GM21619 (cell line): Measurements from ENCODE around the gene EYS.

Experiments used
- ATAC-seq: cut with Tn5 transposase; IDR thresholded peaks from one replicate; pipeline ENCODE4 v1.9.1; 2021; ENCODE audit not compliant: unreplicated experiment

EYS gene

GRCh38 chr6:65253041-65253440 lies 454.0 kb downstream of the EYS start:
- ATAC-seq, result no peak

DNA sequence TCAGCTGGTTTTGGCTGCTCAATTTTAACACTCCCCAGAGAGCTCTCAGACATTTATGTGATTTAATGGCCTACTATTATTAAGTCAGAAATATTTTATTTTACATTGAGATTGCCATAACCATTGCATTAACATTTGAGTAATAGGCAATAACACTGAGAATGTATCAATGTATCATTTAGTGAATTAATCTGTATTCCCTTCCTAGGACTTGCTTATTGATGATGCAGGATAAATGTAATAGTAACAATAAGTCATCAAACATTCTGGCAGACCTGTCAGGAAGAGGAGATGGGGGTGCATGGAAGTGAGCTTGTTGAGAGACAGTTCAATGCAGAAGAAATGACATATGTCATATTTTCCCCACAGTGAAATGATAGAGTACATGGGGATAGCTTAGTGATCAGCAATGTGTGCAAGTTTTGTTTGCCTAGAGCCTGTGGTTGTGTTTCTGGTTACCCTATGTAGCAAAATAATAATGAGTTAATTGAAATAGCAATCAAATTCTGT lies 458.9 kb downstream of the EYS start:
- no peak for ATAC-seq

DNA sequence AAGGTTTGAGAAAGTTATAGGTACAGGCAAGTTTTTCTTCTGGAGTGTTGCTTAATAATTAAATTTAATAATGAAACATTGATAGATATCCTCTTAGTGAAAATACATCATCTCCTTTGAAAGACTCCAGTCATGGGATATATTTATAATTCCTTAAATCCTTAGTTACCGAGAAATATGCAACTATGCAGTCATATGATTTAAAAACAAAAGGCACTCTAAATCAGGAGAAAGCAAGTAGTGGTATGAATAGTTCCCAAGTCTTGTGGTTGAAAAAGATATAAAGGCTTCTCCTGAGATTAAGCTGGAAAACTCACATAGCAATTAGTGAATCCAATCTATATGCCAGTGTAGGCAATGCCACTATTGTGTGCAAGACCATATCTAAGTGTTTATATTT lies 475.4 kb downstream of the EYS start:
- no peak for ATAC-seq

DNA sequence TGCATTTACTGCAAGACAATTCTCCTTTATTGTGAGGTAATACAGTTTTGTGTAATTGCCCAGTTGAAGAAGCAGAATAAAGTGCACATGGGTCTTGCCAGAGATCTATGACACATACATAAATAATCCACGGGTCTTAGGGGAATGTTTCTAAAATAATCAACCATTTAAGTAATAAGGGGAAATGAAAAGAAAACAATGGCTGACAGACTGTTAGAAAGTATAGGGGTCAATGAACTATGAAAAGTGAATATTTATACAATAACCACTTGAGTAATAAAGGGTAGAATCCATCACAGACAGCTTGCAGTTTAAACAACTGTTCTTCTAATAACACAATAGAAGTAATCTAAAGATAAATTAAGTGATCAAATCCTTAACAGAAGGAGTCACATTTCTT lies 477.2 kb downstream of the EYS start:
- ATAC-seq, result no peak

DNA sequence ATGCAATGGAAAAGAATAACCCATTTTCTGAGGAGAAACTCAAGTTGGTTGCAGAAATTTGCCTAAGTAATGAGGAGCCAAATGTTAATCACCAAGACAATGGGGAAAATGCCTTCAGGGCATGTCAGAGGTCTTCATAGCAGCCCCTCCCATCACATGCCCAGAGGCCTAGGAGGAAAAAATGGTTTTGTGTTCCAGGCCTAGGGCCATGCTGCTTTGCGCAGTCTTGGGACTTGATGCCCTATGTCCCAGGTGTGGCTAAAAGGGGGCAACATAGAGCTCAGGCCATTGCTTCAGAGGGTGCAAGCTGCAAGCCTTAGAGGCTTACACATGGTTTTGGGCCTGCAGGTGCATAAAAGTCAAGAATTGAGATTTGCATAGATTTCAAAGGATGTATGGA lies 485.9 kb downstream of the EYS start:
- ATAC-seq, result no peak

DNA sequence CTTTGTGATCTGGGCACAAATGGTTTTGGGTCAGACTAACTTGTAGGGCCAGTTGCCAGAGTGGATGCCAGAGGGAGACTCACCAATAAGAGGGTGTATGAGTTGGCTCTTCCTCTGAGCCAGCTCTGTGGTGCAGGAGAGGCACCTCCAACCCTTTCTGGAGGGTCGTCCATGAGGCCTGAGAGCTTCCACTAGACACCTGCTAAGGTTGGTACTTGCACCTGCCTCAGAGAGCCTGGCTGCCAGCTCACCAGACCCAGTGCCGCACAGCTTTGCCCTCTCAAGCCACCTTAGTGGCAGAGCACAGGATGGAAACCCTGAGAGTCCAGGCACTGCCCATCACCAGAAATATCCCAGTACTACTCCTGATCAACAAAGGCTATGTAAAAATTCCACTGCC lies 504.3 kb downstream of the EYS start:
- no peak for ATAC-seq

DNA sequence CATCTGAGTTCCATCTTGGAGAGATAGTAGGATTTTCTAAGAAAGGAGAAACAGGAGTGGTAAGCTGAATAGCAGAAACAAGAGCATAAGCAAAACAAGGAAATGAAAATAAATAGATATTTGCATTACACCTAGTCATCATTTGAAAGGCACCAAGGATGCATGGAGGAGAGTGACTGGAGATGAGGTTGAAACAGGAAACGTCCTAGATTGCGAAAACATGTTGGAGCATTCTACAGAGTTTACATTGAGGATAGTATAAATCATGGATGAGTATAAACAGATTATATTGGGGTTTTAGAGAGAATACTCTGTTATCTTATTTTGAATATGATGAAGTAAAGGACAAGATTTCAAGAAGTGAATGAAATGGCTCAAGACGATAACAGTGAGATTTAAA lies 507.3 kb downstream of the EYS start:
- ATAC-seq, result no peak

DNA sequence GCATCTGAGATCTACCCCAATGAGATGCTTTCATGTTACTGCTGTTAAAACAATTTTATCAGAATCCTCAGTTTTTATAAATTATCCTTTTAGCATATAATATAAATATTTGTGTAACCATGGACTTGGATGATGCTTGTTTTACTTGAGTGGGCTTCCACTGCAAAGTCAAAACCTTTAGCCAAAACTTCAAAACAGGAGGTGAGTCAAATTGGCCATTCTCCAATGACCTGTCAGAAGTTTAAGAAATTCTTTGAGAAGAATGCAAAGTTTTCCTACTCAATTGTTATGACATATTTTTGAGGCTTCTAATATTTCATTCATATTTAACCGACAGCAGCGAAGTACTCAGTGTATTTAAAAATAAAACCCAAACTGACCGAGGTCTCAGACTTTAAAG lies 507.9 kb downstream of the EYS start:
- no peak for ATAC-seq

GRCh38 chr6:65191471-65191870 lies 515.6 kb downstream of the EYS start:
- ATAC-seq, result no peak

DNA sequence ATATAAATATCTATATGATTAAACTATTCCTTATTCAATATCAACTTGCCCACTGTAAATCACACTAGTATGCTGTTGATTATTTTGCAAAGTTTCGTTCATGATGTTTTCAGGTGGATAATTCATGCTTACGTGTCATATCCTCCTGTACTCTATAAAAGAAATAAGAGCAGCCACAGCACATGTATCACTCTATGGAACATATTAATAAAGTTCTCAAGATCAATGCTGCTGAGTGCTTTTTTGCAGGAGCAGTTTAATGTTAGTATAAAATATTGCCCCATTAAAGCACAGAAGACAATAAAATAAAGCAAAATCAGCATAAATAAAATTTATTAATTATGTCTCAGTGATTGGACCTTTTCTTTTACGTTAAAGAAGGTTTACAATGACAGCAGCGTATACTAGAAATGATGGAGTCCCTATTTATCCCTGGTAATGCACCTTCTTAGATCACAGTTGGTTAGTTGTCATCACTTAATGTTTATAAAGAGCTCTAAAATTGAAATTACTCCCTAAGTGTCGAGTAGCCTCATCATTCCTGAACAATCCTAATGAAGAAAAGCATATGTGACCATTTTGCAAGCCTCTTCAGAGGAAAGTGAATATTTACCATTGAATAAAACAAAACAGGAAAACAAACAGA lies 517.7 kb downstream of the EYS start:
- no peak for ATAC-seq

DNA sequence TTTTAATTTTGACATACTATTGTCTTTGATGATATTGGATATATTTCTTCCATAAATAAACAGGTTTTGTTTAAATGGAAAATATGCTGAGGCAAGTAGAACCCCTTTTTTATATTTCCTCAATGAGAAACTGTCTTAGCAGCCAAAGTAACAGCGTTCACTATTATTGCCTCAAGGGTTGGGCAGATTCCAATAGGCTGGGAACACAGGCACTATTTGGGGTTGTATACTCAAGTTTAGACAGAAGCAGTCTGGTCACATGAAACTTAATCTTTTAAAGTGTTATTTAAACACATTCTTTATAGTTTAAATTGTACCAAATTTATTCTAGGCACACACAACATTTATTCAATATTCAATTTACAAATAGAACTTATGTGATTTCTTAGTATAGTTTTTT lies 520.2 kb downstream of the EYS start:
- ATAC-seq, result no peak

DNA sequence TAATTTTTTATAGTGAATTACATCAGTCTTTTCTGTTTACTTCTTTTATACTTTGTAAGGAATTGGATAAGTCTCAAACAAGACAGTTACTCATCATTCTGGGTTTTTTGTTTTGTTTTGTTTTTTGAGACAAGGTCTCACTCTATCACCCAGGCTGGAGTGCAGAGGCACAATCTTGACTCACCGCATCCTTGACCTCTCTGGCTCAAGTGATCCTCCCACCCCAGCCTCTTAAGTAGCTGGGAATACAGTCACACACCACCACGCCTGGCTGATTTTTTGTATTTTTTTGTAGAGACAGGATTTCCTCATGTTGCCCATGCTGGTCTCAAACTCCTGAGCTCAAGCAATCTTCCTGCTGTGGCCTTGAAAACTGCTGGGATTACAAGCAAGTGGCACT lies 524.3 kb downstream of the EYS start:
- ATAC-seq, result no peak

GRCh38 chr6:65170273-65170672 lies 536.8 kb downstream of the EYS start:
- no peak for ATAC-seq

- no peak for ATAC-seq
Observed at GRCh38 chr6:65161661-65162060, 545.4 kb downstream of the EYS start.

GRCh38 chr6:65157025-65157424 lies 550.0 kb downstream of the EYS start:
- ATAC-seq, result no peak

DNA sequence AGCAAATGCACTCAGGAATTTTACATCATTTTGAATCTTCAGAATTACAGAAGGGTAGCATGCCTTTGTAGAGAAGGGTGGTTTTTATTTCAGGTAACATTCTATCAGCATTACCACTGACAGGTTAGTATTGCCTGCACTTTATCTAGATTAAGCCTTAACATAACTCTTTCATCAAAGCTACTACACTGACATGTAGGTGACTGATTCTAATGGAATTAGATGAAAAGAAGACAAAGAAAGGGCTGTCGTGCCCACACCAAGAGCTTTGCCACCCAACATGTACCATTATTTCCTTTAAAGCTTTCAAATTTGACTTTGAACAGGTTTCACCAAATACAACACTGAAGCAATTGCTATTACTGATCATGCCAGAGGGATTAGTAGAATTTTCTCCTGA lies 551.9 kb downstream of the EYS start:
- ATAC-seq, result no peak

DNA sequence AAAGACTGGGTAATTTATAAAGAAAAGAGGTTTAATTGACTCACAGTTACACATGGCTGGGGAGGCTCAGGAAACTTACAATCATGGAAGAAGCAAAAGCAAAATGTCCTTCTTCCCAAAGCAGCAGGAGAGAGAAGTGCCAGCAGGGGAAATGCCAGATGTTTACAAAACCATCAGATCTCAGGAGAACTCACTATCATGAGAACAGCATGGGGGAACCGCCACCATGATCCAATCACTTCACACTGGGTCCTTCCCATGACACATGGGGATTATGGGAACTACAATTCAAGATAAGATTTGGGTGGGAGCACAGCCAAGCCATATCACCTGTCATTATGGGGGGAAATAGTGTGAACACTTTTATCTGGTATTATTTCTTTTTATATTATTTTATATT lies 557.2 kb downstream of the EYS start:
- no peak for ATAC-seq

GRCh38 chr6:65148839-65149238 lies 558.2 kb downstream of the EYS start:
- no peak for ATAC-seq

GRCh38 chr6:65135567-65135966 lies 571.5 kb downstream of the EYS start:
- ATAC-seq, result no peak

DNA sequence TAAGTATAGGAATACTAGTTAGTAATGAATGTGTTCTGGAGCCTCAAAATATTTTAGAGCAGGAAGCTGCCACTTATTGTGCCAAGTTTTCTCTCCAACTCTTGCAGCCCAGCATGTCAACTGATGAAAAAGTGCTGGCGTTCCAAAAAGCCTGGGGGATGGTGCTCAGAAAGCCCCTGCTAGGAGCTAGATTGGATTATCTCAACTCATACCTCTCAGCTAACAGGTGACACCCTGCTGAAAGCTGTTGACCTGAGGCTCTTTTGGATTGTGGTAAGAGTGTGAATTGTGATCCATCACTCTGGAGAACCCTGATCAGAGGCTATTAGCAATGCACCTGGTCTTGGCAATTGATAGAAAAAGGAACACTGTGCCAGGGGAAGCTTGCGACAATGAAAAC lies 580.4 kb downstream of the EYS start:
- no peak for ATAC-seq

- ATAC-seq, result no peak
Observed at GRCh38 chr6:65123521-65123920, 583.5 kb downstream of the EYS start.

DNA sequence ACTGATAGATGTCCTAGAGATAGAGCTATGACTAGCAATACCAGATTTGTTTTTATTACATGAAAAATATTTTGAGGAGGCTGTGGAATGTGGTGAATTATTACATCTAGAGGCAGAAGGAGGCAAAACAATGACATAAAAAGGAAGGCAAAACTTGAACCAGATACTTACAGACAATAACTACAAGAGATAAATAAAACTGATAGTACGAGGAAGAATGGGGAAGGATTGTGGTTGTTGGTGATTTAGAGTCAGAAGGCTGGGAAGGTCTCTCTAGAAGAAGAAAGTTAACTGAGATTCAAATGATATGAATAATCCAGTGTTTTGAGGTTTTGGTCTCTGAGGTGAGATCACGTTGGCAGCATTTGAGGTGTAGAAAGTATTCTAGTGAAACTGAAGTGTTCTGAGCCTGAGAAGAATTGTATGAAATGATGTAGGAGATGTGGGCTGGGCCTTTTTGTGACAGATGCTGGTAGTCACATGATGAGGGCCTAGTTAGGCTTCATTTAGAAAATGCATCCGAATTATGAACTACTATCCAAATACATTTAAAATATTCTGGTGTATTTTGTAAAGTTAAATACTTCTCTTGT lies 589.1 kb downstream of the EYS start:
- no peak for ATAC-seq

GRCh38 chr6:65116326-65116725 lies 590.7 kb downstream of the EYS start:
- ATAC-seq, result no peak
